ENCODE data around the gene FBF1. TPM values are rescaled to one million over a fixed set of nuclear protein-coding genes. Genes with fewer than 3 reads are reported as not detected.

Gene FBF1
- total and polyA plus RNA-seq, 2 of the 4 experiments (the other 2 are of a cell fraction) = 4.5 to 8.0 TPM

DNA sequence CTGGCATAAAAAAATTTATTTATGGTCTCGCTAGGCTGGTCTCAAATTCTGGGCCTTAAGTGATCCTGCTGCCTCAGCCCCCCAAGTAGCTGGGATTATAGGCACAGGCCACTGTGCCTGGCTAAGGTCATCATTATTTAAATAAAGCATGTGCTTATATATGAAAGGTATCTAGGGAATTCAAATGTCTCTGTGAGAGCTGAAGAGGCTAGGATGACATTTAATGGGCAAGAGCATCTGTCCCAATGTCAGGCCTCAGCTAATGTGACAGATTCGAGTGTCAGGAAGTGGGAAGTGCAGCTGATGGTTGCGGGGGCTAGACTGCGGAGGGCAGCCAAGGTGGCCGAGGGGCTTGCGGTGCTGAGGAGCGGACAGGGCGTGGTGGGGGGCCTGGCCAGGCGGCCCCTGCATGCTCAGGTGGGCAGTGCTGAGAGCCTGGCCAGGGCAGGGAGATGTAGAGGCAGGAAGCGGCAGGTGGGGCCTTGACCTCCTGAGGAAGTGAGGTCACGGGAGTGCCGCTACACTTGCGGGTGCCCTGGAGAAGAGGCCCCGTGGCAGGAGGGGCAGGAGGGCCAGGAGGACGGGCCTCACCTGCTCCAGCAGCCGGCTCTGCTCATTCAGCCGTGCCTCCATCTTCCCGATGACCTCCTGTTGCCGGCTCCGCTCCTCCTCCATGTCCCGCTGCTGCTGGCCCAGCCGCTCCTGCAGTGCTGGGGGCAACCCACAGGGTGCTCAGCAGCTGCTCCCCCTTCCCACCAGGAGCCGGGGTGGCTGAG, 23.5 kb downstream of the FBF1 start:
- H4K91ac ChIP-seq (ENCODE audit: insufficient read depth, low read depth, low read length) = no peak overlapping the region
- no peak overlapping the region for H2BK120ac ChIP-seq (ENCODE audit: low read depth, low read length)
- TF ChIP-seq BHLHE40 (IDR thresholded peaks at IDR 0.05; ENCODE audit: low read depth, low read length) (no peak), RCOR1 (IDR thresholded peaks at IDR 0.05; ENCODE audit: insufficient replicate concordance, low read length) (no peak), CHD1 (IDR thresholded peaks at IDR 0.05; ENCODE audit: low read depth, low read length) (no peak), MAFK (IDR thresholded peaks at IDR 0.05; ENCODE audit: low read depth, low read length) (no peak), FOS (IDR thresholded peaks at IDR 0.05; ENCODE audit: low read depth, low read length) (no peak), NFE2L2 (IDR thresholded peaks at IDR 0.05; ENCODE audit: low read depth, low read length) (no peak)
- TF ChIP-seq, protein P1, sequence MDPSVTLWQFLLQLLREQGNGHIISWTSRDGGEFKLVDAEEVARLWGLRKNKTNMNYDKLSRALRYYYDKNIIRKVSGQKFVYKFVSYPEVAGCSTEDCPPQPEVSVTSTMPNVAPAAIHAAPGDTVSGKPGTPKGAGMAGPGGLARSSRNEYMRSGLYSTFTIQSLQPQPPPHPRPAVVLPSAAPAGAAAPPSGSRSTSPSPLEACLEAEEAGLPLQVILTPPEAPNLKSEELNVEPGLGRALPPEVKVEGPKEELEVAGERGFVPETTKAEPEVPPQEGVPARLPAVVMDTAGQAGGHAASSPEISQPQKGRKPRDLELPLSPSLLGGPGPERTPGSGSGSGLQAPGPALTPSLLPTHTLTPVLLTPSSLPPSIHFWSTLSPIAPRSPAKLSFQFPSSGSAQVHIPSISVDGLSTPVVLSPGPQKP (IDR thresholded peaks at IDR 0.05; ENCODE audit: borderline replicate concordance, low read depth, low read length) = no peak
- TF ChIP-seq, protein P2, sequence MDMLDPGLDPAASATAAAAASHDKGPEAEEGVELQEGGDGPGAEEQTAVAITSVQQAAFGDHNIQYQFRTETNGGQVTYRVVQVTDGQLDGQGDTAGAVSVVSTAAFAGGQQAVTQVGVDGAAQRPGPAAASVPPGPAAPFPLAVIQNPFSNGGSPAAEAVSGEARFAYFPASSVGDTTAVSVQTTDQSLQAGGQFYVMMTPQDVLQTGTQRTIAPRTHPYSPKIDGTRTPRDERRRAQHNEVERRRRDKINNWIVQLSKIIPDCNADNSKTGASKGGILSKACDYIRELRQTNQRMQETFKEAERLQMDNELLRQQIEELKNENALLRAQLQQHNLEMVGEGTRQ (IDR thresholded peaks at IDR 0.05; ENCODE audit: low read depth, low read length) = no peak
- no peak overlapping the region for H3K18ac ChIP-seq (ENCODE audit: low read depth, low read length)
- H3K23ac ChIP-seq (ENCODE audit: low read depth, low read length) = no peak overlapping the region
- ATAC-seq (ENCODE audit: low read depth) (no peak), DNase-seq (no peak)
- H3K9me1 ChIP-seq (ENCODE audit: insufficient read depth, low read length) = no peaks in the 10 kb centered on the region; the same call in 1 of the 2 replicates
- H2AK5ac ChIP-seq (ENCODE audit: low read depth, low read length) = no peak overlapping the region
- no peak overlapping the region for H3K56ac ChIP-seq (ENCODE audit: extremely low read depth, insufficient read depth, low read length)
- no peak overlapping the region for H3K9ac ChIP-seq (ENCODE audit: low read depth, low read length)
- CTCF ChIA-PET = no interaction called here
- no peaks in the 10 kb centered on the region for H3K9me3 ChIP-seq (ENCODE audit: control insufficient read depth, insufficient read depth, low read length)
- no peaks in the 10 kb centered on the region for H3K79me1 ChIP-seq (ENCODE audit: low read depth in 1 of 2, low read length in 2 of 2)
- no peaks in the 10 kb centered on the region for H4K20me1 ChIP-seq (ENCODE audit: insufficient read depth, low read length)
- intact Hi-C loops (cut with micrococcal nuclease) (no loop called here), dilution Hi-C loops (cut with HindIII; ENCODE audit: low sequenced_read_pairs, unreplicated experiment) (no loop called here), in situ Hi-C loops (cut with MboI; ENCODE audit: low sequenced_read_pairs) (no loop called here)
- H3K4me2 ChIP-seq (ENCODE audit: low read depth, low read length) = no peak overlapping the region
- H4K5ac ChIP-seq (ENCODE audit: low read depth, low read length) = no peak overlapping the region
- H2BK5ac ChIP-seq (ENCODE audit: low read depth, low read length, poor library complexity, severe bottlenecking) = no peak overlapping the region
- H2AK9ac ChIP-seq (replicated peaks; ENCODE audit: low read depth, low read length, poor library complexity) = peak overlapping the region; percentile 24
- POLR2A ChIA-PET (ENCODE audit: unreplicated experiment) = no interaction called here
- no peak overlapping the region for H3K4ac ChIP-seq (ENCODE audit: low read depth, low read length)
- no peaks in the 10 kb centered on the region for H3K4me1 ChIP-seq (ENCODE audit: control insufficient read depth, insufficient read depth, low read length)
- WGBS, 2 experiments (ENCODE audit: extremely low coverage in 2 of 2, insufficient read length in 1 of 2) = 100% methylated on average over 7 of the region's 23 CpGs; no CpG with 5 or more reads in 1 of the 2 experiments
- H3K27me3 ChIP-seq (ENCODE audit: control insufficient read depth, insufficient read depth, low read length) = no peaks in the 10 kb centered on the region
- H3K4me3 ChIP-seq (ENCODE audit: insufficient read depth, low read depth, low read length) = no peak overlapping the region
- peaks cover 11% of the 10 kb centered on the region for H3K36me3 ChIP-seq (ENCODE audit: control insufficient read depth, insufficient read depth, low read length)
- no peak overlapping the region for H2BK15ac ChIP-seq (ENCODE audit: low read depth, low read length)
- no peak overlapping the region for H4K8ac ChIP-seq (ENCODE audit: low read depth in 2 of 2, low read length in 2 of 2)
- H3K27ac ChIP-seq (ENCODE audit: insufficient read depth, low read length) = no peak overlapping the region
- BruUV-seq (replicated peaks) = no TSS peak
- no peak overlapping the region for H2BK20ac ChIP-seq (ENCODE audit: low read depth, low read length)
- no peak overlapping the region for H3K14ac ChIP-seq (replicated peaks; ENCODE audit: low read depth, low read length)
- no peak overlapping the region for H2AFZ ChIP-seq (replicated peaks; ENCODE audit: low read length, poor library complexity)
